HL-60 (cell line): ENCODE results near the gene COX6A1.

Experiments used
- DNase-seq, 2 experiments: peaks; one replicate each; pipeline ENCODE4 v3.0.0-alpha.2; 2010 to 2020; ENCODE audit warnings: low read depth in 1 of 2, low spot score in 1 of 2
- H3K27ac ChIP-seq: fragments of 250-450 bp; sonication (Bioruptor Pico); replicated peaks from 2 replicates; pipeline ENCODE4 v1.5.1; 2020; ENCODE audit warnings: mild to moderate bottlenecking, moderate library complexity
- H3K27me3 ChIP-seq: fragments of 250-450 bp; sonication (Bioruptor Pico); 2 replicates; pipeline ENCODE4 v1.5.1; 2021; ENCODE audit warnings: mild to moderate bottlenecking, moderate library complexity; ENCODE audit not compliant: insufficient read depth, poor library complexity, severe bottlenecking
- H3K4me3 ChIP-seq: replicated peaks from 2 replicates; pipeline ENCODE4 v1.5.1; 2011; ENCODE audit warnings: mild to moderate bottlenecking, control low read depth, low read length; ENCODE audit not compliant: insufficient read depth
- CTCF ChIP-seq: IDR thresholded peaks from one replicate; pipeline ENCODE4 v1.5.1; 2011; ENCODE audit warnings: low read length, control low read depth, inconsistent platforms; ENCODE audit not compliant: insufficient read depth
- GABPA ChIP-seq: IDR thresholded peaks from 2 replicates; pipeline ENCODE4 v1.6.1; 2012; ENCODE audit warnings: low read depth
- POLR2AphosphoS5 ChIP-seq: IDR thresholded peaks from 2 replicates; pipeline ENCODE4 v1.6.1; 2012; ENCODE audit warnings: low read depth
- REST ChIP-seq: IDR thresholded peaks from 2 replicates; pipeline ENCODE4 v1.6.1; 2012; ENCODE audit warnings: low read depth; ENCODE audit not compliant: insufficient replicate concordance
- SPI1 ChIP-seq: IDR thresholded peaks from 2 replicates; pipeline ENCODE4 v1.6.1; 2012; ENCODE audit warnings: low read depth, mild to moderate bottlenecking, borderline replicate concordance

The COX6A1 gene

GRCh38 chr12:120470150-120470784 is 32.4 kb downstream of the COX6A1 start:
- Histone ChIP-seq H3K27me3 (no peaks in the 10 kb centered on the region), H3K27ac (peak overlapping the region; percentile 55), H3K4me3 (peak overlapping the region; percentile 90)
- TF ChIP-seq SPI1 (no peak), CTCF (no peak), GABPA (no peak), REST (no peak), POLR2AphosphoS5 (no peak)
- peak in 1 of 2 experiments; percentile 10 for DNase-seq

DNA sequence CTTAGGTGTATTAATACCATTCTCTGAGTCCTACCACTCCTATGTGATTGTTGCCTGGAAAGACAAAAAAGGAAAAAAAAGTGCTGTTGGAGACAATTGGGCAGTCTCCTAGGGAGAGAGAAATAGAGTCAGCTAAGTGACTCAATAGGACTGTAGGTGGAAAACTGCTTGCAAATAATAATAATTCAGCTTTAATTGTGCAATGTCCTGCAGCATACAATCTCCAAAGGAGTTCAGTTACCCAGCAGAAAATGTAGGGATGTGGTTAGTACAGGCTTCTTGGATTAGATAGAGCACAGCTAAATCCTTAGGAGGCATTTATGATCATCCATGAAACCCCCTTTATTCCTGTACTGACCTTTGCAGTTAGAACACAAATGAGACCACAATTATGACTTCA is 34.6 kb downstream of the COX6A1 start:
- no peak for DNase-seq
- TF ChIP-seq SPI1 = no peak
- TF ChIP-seq POLR2AphosphoS5 = no peak
- no peak for TF ChIP-seq GABPA
- TF ChIP-seq REST = no peak
- TF ChIP-seq CTCF = no peak
- H3K27ac ChIP-seq = no peak overlapping the region
- no peaks in the 10 kb centered on the region for H3K27me3 ChIP-seq
- H3K4me3 ChIP-seq = no peak overlapping the region

- TF ChIP-seq REST = no peak
- no peak for TF ChIP-seq SPI1
- no peak for TF ChIP-seq POLR2AphosphoS5
- TF ChIP-seq GABPA = no peak
- no peak for TF ChIP-seq CTCF
- H3K27me3 ChIP-seq = no peaks in the 10 kb centered on the region
- no peak for DNase-seq
- H3K4me3 ChIP-seq = no peak overlapping the region
- no peak overlapping the region for H3K27ac ChIP-seq
These were observed 36.1 kb downstream of the COX6A1 start for GRCh38 chr12:120473807-120474615.
